Measurements from ENCODE around the gene CRAMP1. TPM values are rescaled to one million over a fixed set of nuclear protein-coding genes. Genes with fewer than 3 reads are reported as not detected.

The CRAMP1 gene
- total RNA-seq, 1 donor from 2014 or later = 8.2 TPM

DNA sequence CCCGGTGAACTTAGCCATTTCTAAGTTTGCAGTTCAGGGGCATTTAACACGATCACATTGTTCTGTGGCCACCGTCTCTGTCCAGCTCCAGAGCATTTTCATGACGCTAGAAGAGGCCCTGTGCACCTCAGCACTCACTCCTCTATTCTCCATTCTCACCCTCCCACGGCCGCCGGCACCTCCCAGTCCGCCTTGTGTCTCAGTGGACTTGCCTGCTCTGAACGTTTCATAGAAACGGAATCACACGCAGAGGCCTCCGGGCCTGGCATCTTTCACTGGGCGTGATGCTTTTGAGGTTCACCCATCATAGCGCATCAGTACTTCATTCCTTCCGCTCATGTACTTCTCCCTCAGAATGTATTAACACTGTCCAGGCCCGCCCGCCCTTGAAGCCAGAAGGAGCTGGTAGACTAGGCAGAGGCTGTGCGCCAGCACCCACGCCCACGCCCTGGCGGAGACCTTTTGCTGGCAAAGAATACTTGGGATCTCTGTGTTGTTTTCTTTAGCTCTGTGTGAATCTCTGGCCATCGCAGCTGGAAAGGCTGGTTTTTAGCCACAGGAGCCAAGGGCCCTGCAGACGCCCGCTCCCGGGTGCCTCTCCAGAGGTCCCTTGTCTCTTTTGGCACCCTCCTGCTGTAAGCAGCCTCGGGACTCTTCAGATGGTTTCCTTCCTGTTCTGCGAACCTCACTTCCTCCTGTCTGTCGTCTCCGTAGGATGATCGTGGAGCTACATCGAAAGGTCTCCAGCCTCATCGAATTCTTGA, 42.5 kb downstream of the CRAMP1 start:
- FAIRE-seq (no peak), DNase-seq (ENCODE audit: low spot score in 2 of 2) (no peak)

DNA sequence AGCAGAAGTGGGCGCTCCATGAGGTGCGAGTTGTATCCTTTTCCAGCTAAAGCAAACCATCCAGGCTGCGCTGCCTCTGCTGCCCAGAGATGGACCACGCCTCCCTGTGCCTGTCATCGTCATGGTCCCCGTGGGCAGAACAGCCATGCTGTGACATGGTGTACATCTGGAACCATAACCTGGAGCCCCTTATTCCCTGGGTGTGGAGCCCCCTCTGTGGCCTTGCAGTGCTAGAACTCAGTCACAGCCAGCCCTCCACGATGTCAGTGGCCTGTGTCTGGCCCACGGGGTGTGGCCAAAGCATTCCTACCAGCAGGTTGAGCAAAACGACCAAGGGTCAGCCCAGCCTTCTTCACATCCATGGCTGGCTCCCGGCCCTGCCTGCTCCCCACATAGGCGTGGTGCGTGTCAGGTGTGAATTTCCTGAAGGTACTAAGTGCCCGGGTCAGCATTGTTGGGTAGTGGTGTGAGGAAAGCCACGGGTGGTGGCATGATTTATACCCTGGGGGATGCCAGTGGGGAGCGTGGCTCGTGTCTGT, 43.2 kb downstream of the CRAMP1 start:
- DNase-seq (ENCODE audit: low spot score in 2 of 2) (no peak), FAIRE-seq (no peak)

DNA sequence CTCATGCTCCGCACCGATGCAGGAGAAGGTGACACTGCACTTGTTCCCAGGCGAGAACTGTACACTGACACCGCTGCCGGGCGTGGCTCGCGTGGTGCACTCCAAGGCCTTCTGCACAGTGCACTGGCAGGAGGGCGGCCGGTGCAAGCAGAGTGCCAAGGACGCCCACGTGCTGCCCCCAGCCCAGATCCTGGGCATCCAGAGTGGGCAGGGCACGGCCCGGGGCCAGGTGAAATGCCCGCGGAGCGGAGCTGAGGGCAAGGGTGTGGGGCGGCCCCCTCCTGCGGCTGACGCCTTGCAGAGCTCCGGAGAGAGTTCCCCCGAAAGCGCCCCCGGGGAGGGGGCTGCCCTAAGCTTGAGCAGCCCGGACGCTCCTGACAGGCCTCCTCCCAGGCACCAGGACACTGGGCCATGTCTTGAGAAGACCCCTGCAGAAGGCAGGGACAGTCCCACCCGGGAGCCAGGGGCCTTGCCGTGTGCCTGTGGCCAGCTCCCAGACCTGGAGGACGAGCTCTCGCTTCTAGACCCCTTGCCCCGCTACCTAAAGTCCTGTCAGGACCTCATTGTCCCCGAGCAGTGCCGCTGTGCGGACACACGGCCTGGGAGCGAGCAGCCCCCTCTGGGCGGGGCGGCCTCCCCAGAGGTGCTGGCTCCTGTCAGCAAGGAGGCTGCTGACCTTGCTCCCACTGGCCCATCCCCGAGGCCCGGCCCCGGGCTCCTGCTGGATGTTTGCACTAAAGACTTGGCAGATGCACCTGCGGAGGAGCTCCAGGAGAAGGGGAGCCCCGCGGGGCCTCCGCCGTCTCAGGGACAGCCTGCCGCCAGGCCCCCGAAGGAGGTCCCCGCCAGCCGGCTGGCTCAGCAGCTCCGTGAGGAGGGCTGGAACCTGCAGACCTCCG, 44.0 kb downstream of the CRAMP1 start:
- FAIRE-seq (no peak), DNase-seq (ENCODE audit: low spot score in 2 of 2) (no peak)

DNA sequence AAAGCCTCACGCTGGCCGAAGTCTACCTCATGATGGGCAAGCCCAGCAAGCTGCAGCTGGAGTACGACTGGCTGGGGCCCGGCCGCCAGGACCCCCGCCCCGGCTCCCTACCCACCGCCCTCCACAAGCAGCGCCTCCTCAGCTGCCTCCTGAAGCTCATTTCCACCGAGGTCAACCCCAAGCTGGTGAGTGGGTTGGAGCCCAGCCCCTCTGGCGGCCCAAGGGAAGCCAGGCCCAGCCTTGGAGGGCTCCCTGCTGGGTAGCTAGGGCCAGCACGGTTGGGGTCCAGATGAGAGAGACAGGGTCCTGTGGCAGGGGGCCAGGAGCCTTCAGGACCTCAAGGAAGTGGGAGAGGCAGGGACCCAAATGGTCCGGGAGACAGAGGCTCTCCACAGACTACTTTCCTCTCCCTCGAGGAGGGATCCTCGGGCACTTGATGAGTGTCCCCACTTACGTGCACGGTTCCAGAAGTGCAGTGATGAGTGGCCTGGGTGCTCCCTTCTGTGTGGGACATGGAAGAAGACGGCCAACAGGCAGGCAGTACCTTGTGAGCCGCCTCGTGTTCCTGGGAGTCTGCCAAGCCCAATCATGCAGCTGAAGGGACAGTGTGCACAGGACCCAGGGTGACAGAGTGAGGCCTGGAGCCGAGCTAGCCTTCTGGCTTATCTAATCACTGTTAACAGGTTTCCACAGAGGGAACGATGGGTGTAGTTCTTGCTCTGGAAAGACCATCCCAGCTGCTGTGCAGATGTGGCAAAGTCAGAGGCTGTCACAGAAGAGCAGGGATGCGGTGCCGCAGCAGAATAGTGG, 44.9 kb downstream of the CRAMP1 start:
- FAIRE-seq = no peak
- no peak for DNase-seq (ENCODE audit: low spot score in 2 of 2)

DNA sequence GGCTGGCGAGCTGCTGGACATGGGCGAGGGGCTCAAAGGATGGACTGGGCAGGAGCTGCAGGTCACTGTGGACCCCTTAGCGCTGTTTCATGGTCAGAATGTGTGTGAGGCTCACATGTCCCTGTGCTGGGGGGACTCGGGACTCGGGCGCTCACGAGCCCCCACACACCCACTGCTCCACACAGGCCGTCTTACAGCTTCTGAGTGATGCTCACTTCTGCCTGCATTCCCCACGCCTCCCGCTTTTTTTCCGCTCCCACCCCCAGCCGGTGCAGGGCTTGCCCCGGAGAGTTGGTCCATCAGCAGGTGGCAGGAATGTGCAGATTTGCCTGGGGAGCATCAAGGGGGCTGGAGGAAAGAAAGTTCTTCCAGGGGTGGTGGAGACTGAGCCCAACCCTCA, 45.7 kb downstream of the CRAMP1 start:
- FAIRE-seq = no peak

DNA sequence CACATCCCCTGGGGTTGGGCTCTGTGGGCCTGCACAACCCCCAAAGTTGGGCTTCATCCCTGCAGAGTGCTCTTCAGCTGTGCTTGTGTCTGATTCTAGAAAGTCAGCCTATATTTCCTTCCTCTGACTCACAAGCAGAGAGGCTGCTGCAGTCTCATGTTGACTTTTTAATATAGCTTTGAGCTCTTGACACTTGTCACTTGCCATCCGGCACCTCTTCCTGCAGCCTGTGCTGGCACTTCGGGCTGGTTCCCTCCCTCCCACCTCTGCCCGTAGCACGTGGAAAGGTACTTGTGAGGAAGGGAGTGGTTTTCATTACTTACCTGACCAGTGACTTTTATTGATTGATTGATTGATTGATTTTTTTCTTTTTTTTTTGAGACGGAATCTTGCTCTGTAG, 46.9 kb downstream of the CRAMP1 start:
- no peak for FAIRE-seq

More for the DNA sequence above, 45.7 kb downstream of the CRAMP1 start:
- no peak for DNase-seq (ENCODE audit: low spot score in 2 of 2)

DNA sequence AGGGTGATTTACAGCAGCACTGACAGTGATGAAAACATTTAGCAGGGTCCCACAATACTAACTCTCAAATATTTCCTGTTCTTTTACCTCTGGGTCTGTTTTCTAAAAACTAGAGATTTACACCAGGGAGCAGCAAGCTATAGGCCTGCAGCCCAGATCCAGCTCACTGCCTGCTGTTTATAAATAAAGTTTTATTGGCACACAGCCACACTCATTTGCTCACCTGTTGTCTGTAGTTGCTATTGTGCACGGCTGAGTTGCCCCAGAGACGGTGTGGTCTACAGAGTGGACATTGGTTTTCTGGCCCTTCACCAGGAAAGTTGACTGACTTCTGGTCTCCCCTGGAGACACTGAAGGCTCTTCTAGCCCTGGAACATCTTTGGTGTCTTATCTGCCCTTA, 49.7 kb downstream of the CRAMP1 start:
- FAIRE-seq = no peak
- no peak for DNase-seq (ENCODE audit: low spot score in 2 of 2)

More for the DNA sequence above, 46.9 kb downstream of the CRAMP1 start:
- no peak for DNase-seq (ENCODE audit: low spot score in 2 of 2)

DNA sequence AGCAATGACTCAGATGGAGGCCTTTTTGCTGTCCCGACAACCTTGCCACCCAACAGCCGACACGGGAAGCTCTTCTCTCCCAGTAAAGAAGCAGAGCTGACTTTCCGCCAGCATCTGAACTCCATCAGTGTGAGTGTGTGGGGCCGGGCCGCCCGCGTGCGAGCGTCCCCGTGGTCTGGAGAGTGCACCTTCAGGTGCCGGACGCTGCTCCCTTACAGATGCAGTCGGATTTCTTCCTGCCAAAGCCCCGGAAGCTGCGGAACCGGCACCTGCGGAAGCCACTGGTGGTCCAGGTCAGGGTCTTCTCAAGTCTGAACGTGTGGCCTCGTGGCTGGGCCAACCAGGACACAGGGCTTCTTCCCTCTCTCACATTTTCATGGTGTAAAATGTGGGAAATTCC, 50.4 kb downstream of the CRAMP1 start:
- DNase-seq (ENCODE audit: low spot score in 2 of 2) = no peak
- FAIRE-seq = no peak

DNA sequence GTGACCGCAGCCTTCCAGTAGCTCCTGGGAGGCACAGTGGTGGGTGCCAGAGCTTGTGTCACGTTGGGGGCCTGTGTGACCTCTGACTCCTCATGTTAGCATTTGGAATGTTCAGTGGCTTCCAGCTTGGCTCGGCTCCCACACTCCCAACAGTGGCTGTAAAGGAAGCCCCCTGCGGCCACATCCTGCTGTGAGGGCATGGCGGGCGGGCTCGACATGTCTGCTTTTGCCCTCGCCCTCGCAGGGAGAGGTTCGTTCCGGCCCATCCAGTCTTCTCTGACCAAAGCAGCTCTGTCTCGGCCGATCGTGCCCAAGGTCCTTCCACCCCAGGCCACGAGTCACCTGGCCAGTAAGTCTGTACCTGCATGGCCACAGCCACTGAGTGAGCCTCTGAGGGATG, 53.7 kb downstream of the CRAMP1 start:
- FAIRE-seq (no peak), DNase-seq (ENCODE audit: low spot score in 2 of 2) (no peak)

DNA sequence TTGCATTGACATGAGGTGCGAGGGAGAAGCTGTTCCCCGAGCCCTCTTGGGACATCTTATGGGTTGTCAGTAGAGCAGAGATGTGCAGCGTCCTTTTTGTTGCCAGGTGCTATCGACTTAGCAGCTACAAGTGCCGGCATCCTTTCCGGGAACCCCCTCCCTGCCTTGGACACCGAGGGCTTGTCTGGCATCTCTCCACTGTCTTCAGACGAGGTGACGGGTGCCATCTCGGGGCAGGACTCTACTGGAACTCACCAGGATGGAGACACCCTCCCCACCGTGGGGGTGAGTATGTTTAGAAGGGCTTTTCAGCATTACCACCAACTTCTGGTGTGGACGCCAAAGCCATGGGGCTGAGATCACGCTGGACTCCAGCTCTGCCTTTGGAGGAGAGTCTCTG, 54.2 kb downstream of the CRAMP1 start:
- no peak for FAIRE-seq
- no peak for DNase-seq (ENCODE audit: low spot score in 2 of 2)

DNA sequence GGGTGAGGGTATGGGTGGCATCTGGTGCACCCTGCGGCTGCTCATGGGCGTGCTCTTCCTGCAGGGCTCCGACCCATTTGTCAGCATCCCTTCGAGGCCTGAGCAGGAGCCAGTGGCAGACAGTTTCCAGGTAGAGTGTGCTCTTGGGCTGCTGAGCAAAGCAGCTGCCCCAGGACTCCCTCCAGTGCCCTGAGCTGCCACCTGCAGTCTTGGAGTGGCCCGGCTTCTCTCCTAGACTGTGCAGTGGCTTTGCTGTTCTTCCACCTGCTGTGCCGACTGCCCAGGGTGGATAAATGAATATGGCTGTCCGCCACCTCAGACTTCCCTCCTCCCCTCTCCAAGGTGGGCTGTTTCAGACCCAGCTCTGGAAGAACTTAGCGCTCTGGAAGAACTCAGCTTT, 55.1 kb downstream of the CRAMP1 start:
- no peak for DNase-seq (ENCODE audit: low spot score in 2 of 2)
- FAIRE-seq = no peak

DNA sequence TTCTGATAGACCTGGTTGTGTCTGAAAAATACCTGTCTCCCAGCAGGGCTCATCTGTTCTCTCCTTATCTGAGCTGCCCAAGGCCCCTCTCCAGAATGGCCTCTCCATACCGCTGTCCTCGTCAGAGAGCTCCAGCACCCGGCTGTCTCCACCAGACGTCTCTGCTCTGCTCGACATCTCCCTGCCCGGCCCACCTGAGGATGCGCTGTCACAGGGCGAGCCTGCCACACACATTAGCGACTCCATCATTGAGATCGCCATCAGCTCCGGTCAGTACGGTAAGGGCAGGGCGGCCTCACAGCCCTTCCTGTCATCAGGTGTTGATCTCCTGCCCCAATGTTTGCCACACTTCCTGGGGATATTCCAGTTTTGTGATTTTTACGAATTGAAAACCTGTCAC, 55.8 kb downstream of the CRAMP1 start:
- FAIRE-seq (no peak), DNase-seq (ENCODE audit: low spot score in 2 of 2) (no peak)

DNA sequence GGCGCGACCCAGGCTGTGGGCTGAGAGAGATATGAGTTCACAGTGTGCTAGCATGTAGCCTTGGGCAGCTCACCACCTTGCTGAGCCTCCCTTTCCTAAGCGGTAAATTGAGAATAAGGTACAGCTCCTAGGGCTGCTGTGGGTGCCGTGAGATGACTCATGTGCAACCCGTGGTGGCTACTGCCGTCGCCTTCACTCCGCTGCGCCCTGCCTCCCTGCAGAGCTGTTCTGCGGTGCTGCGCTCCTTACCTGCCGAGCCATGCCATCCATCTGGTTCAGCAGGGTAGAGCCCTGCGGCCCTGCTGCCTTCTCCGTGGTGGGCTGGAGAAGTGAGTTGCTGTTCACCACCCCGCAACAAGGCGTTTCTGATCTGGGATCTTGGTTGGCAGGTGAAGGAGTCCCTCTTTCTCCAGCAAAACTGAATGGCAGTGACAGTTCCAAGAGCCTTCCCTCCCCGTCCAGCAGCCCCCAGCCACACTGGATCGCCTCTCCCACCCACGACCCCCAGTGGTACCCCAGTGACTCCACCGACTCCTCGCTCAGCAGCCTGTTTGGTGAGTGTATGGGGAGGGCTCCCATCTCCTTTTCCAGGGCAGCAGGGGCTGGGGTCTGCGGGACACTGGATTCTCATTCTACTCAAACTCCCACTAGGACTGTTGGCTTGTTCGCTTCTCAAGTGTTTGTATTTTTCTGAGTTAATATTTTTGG, 56.6 kb downstream of the CRAMP1 start:
- no peak for DNase-seq (ENCODE audit: low spot score in 2 of 2)
- no peak for FAIRE-seq

DNA sequence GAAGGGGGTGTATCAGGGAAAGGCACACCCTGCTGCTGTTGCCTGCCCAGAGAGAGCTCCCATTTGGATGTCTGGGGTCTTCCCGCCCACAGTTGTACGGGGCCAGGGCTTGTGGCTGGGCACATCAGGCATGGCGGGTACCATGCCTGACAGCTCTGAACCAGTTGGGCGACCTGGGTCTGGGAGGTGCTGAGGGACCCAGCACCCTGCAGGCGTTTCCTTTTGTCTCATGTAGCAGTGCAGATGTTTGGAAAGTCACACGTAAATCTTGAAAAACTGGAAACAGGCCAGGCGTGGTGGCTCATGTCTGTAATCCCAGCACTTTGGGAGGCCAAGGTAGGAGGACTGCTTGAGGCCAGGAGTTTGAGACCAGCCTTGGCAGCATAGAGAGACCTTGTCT, 57.5 kb downstream of the CRAMP1 start:
- DNase-seq (ENCODE audit: low spot score in 2 of 2) (no peak), FAIRE-seq (no peak)

DNA sequence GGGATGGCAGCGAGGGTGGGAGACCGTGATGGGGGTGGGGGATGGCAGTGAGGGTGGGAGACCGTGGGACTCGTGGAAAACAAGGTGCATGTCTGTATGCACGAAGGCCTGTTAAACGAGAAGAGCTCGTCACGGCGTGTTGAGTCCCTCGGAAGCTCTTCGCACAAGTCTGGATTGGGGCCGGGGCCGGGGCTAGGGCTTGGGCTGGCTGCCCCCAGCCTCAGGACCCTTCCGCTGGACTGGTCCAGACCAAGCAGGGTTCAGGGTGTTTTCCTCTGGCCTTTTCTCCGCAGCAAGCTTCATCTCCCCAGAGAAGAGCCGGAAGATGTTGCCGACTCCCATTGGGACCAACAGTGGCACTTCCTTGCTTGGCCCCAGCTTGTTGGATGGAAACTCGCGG, 58.2 kb downstream of the CRAMP1 start:
- no peak for DNase-seq (ENCODE audit: low spot score in 2 of 2)
- no peak for FAIRE-seq

DNA sequence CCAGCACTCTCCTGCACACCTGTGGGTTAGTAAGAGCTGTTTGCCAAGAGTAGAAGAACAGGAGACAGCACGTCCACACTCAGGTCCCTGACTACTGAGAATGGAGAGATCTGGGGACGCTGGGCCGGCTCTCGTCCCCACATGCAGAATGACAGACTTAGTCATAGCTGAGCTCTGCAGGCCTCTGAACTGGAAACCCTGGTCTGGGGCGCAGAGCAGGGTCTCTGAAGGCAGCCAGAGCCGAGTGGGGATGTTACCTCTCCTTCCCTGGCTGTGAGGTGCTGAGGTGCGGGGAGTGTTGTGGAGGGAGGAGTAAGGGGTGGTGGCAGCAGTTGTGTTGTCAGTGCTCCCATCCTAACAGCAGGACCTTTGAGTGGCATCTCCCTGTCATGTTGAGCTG, 58.7 kb downstream of the CRAMP1 start:
- FAIRE-seq (no peak), DNase-seq (ENCODE audit: low spot score in 2 of 2) (no peak)

DNA sequence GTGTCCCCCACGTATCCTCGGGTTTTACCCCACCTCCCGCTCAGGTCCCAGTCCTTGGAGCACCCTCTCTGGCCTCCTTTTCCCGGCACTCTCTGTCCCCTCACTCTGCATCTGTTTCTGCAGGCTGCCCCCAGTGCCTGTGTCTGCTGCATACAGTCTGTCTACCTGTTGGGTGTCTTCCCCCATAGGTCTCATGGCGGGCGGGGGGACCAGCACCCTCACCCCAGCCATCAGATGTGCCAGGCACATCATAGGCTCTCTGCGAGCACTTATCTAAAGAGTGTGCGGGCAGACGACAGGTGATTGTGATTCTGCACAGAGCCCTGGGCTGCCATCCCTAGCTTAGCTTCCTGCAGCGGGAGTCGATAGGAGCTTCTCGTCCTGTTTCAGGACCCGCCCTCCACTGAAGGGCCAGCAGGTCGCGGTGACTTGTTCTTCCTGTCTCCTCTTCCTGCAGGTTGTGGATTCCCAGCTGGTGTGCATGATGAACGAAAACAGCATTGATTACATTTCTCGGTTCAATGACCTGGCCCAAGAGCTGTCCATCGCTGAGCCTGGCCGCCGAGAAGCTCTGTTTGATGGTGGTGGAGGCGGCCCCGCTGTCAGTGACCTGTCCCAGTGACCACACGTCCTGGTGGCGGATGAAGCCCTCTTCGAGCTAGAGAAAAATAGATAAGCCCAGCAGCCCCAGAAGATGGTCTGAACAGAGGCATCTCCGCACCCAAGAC, 61.4 kb downstream of the CRAMP1 start:
- DNase-seq (ENCODE audit: low spot score in 2 of 2) (no peak), FAIRE-seq (no peak)

DNA sequence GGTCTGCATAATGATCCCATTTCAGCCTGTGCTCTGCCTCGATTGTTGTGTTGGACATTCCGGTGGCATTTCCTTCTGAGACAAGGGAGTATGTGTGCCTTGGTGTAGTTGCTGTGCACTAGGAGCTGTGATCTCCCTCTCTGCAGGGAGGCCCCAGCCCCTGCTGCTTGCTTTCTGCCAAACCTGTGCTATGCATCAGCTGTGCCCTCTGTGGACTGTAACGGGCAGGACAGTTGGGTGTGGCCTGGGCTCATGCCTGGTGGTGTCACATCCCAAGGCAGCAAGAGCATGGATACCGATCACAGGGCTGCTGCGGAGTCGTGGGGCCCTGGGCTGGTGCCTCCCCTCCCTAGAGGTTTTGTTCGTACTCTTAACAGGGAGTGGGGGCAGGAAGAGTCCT, 62.1 kb downstream of the CRAMP1 start:
- FAIRE-seq (no peak), DNase-seq (ENCODE audit: low spot score in 2 of 2) (no peak)
